Activated CD4-positive, alpha-beta T cell treated with anti-CD3 and anti-CD28 coated beads for 24 hours (primary cell): ENCODE results near the gene GPRC5C.

Source experiments
- DNase-seq, 2 donors: peaks; one replicate each; pipeline ENCODE4 v3.0.0-alpha.2; 2020; ENCODE audit warnings: low read depth in 2 of 2

GPRC5C gene

DNA sequence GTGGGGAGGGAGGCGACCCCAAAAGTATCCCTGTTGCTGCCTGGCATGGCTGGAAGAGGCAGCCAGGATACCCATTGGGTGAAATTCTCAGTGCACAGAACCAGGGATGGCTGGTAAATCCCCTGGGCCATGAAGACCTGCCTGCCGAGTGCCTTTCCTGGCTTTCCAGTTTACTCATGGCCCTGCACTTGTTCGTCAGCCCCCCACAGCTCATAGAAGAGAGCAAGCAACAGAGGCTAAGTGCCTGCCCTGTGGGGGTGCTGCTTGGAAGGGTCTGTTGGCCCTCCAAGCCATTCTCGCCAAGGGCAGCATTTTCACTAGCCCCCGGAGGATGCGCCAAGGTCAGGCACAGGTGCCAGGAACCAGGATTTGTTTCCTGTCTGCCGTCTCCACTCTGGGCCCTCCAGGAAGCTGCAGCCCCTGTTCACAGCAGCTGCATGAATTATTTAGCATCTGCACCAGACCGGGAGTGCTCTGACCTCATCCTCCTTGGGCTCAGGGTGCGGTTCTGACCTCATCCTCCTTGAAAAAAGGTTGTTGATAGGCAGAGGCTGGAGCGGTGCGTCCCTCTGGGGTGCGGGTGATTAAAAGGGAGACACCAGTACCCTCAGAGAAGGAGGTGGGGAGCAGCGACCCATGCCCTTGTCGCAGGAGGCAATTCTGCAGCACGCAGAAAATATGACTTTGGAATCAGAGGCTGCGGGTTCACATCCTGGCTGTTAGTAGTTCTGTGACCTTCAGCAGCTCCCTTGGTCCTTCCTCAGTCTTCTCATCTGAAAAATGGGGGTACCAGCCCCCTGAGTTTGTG lies 20.3 kb downstream of the GPRC5C start:
- no peak for DNase-seq

DNA sequence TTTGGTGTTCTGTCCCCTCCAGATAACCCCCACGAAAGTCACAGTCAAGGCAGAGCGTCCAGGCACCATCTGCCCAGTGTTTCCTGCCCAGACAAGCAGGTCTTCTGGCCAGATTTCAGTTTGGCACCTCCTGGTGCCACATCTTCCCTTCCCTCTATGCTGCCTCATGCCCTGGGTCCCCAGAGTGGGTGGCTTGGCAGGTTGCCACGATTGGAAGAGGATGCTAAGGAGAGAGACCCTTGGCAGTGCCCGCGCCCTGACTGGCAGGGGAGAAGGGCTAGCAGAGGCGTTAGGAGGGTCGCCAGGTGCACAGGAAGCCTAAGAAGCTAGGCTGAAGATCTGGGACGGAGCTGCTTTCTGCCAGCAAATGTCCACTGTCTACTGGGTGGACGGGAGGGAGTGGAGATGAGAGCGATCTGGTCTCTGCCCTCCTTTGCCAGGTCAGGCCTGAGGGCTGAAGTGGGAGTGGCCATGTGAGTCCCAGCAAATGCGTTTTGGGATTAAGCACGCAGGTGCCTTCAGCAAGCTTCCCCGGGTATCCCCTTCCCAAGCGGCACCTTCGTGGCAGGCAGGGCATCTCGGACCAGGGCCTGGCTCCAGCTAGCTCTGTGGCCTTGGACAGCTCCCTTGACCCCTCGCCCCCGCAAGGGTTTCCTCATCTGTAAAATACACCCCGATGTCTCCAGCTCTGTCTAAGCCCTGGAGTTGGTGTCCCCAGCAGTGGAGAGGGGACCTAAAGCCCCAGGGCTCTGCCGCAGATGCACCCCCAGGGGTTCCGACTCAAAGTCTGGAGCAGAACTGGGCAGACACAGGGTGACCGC lies 21.2 kb downstream of the GPRC5C start:
- DNase-seq: no peak

DNA sequence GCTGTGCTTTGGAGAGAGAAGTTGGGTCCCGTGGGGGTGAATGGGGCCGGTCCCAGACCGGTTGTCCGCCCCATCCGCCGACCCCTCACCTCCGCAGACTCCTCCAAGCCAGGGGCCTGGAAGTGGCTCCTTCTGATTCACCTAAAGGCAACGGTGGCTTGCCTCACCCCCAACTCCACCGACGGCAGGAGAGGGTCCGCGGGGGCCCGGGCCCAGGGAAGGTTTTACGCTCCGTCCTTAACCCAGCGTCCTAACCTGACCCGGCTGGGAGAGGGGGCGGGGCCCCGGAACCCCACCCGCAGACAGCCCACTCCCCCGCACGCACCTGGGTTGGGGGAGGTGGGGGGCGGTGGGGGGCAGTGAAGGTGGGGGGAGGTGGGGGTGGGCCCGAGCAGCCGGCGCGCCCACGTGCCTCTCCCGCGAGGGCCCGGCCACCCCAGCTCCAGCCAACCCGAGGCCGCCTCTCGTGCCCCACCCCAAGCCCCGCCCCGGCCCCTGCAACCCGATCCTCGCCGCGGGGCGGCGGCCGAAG lies 21.8 kb downstream of the GPRC5C start:
- peak; percentile 46 to 74 for DNase-seq

DNA sequence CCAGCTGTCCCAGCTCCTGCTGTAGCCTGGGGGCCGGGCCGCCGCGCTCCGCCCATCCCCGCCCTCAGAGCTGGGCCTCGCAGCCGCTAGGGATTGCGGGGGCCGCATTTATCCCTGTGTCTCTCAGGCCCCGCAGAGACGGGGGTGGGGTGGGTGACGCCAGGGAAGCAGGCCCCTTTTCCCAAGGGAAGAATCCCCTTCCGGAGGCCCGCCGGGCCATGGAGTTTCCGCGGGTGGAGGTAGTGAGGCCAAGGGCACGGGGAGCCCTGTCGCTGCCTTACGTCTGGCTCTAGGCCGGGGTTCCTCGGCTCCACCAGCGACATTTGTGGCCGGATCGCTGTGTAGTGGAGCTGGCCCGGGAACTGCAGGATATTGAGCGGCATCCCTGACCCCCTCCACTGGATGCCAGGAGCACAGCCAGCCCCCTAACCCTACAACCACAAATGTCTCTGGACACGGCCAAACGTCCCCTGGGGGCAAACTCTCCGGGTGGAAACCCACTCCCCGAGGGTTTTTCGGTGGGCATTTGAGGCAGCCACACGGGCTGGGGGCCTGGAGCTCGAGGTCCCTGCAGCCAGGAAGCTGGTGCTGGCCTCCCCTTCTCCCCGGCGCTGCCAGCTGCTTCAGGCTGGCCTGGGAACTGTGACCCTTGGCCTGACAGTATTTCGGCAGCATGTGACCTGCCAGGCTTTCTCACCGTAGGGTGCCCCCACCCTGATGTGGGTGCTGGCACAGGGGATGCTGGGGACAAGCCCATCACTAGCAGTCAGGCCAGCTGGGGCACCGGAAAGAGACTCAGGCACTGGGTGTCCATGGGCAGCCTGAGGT lies 22.5 kb downstream of the GPRC5C start:
- no peak for DNase-seq

DNA sequence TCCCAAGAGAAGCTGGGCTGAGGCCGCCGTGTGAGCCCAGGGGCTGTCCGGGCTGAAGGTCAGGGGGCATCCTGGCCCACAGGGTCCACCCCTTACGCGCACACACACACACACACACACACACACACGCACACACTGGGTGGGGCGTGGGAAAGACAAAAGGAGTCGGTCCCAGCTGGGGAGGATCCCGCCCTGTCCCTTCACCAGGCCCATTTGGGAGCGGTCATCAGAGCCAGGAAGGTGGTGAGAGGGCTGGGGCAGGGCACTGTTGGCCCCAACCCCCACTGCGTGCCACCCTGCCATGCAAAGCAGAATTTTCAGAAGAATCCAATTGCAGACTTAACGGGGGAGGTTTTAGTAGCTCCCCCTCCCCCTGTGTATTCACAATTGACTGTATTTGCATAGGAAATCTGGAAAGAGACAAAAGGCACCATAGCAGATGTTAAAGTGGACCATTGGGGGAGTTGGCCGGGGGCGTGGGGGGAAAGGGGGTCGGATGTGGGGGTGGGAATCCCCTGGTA lies 23.2 kb downstream of the GPRC5C start:
- DNase-seq: no peak

DNA sequence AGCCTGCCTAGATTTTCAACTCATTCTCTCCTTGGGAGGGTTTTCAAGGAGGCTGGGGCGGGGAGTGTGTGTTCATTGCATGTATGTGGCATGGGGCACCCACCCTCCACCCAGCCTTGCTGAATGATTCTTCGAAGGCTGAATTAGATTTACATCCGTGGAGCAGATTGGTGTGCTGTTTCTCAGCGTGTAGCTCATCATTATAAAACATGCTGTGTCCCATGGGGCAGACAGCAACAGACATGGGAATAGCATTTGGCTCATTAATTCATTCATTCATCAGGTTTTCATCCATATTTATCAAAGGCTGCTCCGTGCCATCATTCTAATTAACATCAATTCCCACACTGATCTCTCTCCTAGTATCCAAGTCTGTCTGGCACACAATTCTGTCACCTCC lies 23.9 kb downstream of the GPRC5C start:
- no peak for DNase-seq

DNA sequence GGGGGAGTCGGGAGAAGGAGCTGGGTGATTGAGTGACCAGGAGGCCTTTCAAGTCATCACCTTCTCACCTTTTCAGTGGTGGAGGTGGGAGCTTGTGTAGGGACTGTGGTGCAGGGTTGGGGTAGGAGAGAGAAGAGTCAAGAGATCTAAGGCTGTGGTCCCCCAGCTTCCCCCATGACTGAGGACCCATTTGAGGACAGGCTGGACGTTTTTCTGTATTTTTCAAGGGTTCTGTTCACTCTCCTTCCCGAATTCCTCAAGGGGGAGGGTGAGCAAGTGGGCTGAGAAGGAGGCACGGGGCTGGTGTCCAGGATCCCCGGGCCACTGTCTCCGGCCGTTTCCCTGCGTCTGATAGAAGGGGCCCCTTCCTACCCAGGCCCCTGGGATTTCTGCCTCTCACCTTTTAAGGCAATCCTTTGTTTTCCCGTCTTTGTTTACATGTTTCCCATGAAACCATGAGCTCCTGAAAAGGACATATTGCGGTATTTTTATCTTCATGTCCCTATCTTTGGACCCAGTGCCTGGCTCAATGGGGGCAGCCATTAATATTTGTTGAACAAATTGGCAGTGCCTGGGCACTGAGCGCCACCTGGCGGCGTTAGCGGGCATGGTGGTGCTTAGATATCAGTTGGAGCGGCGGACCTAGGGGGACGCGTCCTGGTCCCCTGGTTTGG lies 25.4 kb downstream of the GPRC5C start:
- peak; percentile 60 to 64 for DNase-seq

DNA sequence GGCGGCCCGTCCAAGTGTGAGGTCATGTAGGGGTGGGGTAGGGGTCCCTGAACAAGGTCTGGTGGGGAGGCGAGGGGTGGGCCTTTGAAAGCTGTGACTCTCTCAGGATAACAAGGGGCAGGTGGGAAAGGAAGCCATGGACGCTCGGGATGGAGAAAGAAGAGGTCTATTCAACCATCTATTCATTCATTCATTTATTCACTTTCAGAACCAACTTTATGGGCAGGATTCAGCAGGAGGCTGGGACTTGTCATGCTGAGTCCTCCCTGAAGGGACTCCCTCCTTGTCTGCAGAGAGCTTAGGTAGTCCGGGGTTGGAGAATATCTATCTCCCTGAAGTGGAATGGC lies 25.9 kb downstream of the GPRC5C start:
- no peak for DNase-seq

DNA sequence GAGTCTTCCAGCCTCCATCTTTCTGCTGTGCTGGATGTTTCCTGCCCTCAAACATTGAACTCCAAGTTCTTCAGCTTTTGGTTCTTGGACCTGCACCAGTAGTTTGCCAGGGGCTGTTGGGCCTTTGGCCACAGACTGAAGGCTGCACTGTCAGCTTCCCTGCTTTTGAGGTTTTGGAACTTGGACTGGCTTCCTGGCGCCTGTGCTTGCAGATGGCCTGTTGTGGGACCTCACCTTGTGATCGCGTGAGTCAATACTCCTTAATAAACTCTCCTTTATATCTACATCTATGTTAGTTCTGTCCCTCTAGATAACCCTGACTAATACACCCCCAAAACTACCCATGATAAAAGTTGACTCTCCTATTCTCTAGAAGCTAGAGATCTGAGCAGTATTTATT lies 26.9 kb downstream of the GPRC5C start:
- no peak for DNase-seq

DNA sequence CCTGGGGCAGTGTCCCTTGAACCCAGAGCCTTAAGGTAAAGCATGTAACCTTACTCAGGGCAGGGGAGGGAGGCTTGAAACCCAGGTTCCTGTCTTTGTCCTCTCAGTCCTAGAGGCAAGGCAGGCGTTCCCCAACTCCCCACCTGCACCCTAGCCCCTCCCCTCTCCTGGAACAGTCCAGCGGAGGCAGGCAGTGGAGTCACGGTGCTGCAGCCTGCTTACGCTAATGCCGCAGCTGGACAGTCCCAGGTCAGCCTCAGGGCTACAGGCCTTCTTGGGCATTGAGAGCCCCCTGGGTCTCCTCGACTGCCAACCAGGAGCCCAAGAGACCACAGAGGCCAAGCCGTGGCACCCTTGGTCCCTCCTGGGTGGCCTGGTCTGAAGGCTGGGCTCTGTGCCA lies 27.7 kb downstream of the GPRC5C start:
- no peak for DNase-seq

DNA sequence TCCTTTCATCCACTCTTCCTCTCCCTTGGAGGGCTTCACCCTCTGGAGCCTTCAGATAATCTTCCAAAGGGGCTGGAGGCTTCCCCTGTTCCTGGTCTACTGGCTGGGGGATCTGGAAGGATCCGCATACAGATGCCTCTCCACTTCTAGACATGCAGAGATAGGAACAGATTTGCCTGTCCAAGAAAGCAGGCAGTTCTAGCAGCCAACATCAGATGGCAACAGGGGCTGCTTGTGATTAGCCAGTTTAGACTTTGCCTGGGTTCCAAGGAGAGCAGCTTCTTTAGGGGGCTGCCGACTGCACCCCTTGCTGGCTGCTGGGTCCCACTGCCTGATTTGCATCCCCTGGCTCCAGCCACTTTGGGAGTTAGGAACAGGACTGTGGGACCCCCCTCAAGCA lies 28.4 kb downstream of the GPRC5C start:
- DNase-seq: no peak

DNA sequence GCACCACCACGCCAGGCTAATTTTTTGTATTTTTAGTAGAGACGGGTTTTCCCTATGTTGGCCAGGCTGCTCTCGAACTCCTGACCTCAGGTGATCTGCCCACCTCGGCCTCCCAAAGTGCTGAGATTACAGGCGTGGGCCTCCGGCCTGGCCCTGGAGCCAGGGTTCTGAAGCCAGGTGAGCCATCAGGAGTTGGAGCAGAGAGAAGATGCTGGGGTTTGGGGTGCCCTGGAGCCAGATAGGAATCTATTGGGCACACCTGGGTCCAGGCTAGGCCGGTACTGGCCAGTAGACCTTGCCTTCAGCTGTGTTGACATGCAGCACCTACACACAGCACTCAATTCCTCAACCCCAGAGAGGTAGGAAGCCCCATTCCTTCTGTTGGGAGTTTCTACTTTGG lies 29.1 kb downstream of the GPRC5C start:
- no peak for DNase-seq

DNA sequence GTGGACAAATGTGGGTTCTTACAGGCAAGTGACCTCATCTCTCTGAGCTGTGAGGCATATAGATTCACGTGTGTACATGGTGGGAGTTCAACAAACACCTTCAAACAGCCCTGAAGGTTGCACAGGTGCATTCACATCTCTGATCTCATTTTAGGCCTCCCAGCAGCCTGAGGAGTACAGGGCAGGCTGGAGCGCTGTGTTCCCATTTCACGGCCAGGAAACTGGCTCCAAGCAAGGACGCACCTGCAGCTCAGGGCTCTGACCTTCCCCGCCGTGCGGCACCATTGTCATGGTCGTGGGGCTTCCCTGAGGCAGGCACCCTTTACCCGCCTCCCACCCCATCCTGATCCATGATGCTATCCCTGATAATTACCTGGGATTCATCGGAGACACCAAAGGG lies 29.7 kb downstream of the GPRC5C start:
- no peak for DNase-seq

DNA sequence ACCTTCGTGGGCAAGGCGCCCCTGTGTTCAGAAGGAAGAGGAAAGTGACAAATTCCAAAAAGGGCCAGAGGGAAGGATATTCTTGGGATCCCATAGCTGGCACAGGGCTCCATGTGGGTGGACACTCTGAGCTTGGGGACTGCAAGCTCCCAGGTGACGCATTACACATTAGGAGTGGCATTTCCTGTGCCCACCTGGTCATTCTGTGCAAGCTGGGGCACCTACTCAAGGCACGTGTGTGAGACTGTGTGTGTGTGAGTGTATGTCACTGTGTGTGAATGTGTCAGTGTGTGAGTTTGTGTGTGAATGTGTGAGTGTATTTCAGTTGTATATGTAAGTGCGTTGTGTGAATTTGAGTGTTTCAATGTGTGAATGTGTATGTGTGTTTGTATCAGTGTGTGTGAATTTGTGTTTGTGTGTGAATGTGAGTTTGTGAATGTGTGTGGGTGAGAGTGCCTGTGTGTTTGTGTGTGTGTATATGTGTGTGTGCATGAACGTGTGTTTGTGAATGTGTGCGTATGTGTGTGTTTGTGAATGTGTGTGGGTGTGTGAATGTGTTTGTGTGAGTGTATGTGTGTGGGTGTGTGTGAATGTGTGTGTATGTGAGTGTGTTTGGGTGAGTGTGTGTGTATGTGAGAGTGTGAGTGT lies 33.0 kb downstream of the GPRC5C start:
- DNase-seq: no peak

DNA sequence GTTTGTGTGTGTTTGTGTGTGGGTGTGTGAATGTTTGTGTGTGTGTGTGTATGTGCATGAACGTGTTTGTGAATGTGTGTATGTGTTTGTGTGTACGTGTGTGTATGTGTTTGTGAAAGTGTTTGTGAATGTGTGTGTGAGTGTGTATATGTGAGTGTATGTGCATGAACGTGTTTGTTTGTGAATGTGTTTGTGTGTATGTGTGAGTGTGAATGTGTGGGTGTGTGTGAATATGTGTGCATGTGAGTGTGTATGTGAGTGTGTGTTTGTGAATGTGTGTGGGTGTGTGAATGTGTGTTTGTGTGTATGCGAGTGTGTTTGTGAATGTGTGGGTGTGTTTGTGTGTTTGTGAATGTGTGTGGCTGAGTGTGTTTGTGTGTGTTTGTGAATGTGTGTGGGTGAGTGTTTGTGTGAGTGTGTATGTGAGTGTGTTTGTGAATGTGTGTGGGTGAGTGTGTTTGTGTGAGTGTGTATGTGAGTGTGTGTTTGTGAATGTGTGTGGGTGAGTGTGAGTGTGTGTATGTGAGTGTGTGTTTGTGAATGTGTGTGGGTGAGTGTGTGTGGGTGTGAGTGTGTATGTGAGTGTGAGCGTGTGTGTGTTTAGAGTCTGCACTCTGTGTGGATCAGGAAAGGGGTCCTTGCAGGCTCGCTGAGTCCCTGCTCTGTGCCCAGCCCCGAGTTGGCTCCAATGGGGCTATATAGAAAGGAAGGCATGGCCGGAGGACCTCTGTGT lies 33.7 kb downstream of the GPRC5C start:
- DNase-seq: no peak

DNA sequence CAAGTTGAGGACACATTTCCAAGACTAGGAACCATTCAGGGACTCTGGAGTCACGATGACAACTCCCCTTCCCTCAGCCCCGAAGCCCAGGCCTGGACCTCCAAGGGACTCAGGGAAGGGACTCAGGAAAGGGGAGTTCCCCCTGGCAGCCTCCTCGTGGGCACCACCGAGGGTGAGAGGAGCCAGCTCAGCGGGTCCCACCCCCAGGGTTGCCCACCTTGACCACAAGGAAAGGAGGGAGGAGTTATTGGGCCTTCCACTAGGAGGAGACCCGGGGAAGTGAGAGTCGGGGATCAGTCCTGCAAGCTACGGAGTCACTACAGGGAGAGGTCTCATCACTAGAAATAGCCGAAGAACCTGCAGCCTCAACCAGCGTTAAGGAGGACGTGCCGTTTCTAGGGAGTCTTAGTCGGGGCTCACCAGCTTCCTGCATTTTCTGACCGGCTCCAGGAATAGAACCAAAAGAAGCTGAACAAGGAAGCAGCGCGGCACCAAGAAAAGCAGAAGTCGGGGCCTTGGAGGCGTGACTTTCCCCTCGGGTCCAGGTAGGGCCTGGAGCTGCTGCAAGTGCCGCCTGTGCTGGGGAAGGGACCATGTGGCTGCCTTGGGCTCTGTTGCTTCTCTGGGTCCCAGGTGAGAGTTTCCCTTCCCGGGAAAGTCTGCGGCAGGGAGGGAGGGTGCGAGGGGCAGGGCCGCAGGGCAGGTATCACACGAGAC lies 34.4 kb downstream of the GPRC5C start, which contains the start of gene CD300A:
TSS of gene CD300A (plus strand) at position 524 of the 717 bp plus-strand sequence. CDS start at position 594, 70 bp downstream.
- DNase-seq: no peak

DNA sequence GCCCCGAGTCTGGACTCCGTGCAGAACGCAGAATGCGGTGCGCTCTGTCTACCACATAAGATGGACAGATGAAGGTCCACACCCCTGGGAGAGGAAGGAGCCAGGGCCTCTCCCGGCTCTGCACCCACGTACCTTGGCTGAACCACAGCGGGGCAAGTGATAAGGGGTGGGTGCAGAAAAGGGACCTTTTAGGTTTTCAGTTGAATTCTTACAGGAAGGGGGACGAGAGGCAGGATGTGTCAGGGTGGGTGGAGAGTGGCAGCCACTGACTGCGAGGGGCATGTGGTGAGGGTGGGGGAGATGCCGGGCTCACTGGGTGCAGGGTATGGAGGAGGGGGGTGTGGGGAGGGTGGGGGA lies 34.9 kb downstream of the GPRC5C start:
- no peak for DNase-seq

DNA sequence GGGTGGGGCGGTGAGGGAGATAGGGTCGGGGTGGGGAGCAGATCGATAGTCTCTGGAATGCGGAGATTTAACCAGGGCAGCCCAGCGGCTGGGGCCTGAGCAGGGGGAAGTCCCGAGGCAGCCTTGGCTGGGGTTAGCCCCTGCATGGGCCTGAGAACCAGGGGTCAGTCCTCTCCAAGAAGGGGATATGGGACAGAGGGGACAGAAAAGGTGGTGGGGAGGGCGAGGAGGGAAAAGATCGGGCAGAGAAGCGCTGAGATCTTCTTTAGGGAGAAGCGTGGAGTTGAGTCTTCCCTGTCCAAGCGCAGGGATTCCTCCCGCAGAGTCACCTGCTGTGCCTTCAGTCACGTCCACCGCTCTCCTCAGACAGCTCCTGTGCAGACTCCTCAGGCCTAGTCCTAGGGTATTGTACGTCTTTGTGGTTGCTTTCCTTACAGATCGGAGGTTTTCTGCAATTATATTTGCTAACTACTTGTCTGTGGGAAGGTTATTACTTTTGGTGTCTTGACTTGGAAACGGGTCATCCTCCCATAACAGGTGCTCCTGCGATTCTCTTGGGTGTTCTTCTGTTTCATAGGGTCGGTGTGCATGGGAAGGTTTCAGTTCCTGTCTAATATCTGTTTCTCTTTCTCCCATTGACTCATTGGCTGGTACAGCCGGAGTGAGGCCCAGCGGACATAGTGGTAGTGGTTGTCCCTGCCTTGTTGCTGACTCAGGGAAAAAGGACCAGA lies 35.5 kb downstream of the GPRC5C start:
- no peak for DNase-seq

DNA sequence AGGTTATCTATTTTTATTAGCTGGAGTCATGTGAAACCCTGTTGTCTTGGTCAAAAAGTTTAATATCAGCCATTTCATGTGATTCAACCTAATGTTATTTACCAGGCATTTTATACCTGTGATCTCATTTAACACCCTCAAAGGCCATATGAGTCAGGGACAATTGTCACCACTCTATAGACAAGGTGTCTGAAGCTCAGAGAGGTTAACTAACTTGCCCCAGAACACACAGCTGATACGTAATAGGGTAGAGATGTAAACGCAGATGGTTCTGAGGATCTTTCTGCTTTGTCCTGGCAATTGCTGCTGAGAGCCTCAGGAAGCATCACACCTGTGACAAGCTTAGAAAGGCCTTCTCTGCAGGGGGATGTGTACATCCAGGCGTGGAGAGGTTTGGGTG lies 39.5 kb downstream of the GPRC5C start:
- DNase-seq: no peak
